NB4 (cell line): ENCODE measurements around the gene FOXJ3.

Source experiments
- DNase-seq: peaks from one replicate; pipeline ENCODE4 v3.0.0; 2010; ENCODE audit warnings: low read depth
- H3K4me3 ChIP-seq: one replicate; pipeline ENCODE4 v1.5.1; 2011; ENCODE audit warnings: mild to moderate bottlenecking, low read depth, low read length, moderate library complexity
- MYC ChIP-seq: IDR thresholded peaks from 2 replicates; pipeline ENCODE4 v1.6.1; 2011; ENCODE audit warnings: low read depth, low read length
- POLR2A ChIP-seq: IDR thresholded peaks from 2 replicates; pipeline ENCODE4 v1.6.1; 2011; ENCODE audit warnings: mild to moderate bottlenecking; ENCODE audit not compliant: insufficient read length; ENCODE audit errors: extremely low read depth
- TF ChIP-seq, protein P1 (sequence below): IDR thresholded peaks from one replicate; pipeline ENCODE4 v1.5.1; 2012; ENCODE audit warnings: low read depth, low read length
- TF ChIP-seq, protein P2 (sequence below): IDR thresholded peaks from 2 replicates; pipeline ENCODE4 v1.6.1; 2011; ENCODE audit warnings: low read depth, low read length

The FOXJ3 gene

DNA sequence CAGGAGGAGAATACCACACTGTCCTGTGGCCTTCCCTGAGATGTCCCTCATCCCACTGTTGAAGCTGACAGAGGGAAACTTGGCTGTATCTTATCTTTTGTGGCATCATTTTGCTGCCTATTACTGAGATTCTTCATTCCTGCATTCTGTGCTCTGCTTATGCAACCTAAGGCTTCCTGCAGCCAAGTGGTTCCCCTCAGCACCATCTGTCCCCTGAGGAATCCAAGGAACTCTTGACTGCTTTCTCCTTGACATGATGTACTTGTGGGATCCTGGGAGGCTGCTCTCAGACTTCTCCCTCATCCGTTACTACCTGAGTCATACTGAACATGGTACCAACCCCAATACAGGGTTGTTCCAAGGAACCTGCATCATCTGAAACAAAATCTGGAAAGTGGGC is 24.4 kb upstream of the FOXJ3 start:
- no peak for DNase-seq
- no peak overlapping the region for H3K4me3 ChIP-seq
- no peak for TF ChIP-seq MYC
- TF ChIP-seq, protein P1, sequence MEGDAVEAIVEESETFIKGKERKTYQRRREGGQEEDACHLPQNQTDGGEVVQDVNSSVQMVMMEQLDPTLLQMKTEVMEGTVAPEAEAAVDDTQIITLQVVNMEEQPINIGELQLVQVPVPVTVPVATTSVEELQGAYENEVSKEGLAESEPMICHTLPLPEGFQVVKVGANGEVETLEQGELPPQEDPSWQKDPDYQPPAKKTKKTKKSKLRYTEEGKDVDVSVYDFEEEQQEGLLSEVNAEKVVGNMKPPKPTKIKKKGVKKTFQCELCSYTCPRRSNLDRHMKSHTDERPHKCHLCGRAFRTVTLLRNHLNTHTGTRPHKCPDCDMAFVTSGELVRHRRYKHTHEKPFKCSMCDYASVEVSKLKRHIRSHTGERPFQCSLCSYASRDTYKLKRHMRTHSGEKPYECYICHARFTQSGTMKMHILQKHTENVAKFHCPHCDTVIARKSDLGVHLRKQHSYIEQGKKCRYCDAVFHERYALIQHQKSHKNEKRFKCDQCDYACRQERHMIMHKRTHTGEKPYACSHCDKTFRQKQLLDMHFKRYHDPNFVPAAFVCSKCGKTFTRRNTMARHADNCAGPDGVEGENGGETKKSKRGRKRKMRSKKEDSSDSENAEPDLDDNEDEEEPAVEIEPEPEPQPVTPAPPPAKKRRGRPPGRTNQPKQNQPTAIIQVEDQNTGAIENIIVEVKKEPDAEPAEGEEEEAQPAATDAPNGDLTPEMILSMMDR, result no peak
- no peak for TF ChIP-seq POLR2A
- TF ChIP-seq, protein P2, sequence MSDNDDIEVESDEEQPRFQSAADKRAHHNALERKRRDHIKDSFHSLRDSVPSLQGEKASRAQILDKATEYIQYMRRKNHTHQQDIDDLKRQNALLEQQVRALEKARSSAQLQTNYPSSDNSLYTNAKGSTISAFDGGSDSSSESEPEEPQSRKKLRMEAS, result no peak

DNA sequence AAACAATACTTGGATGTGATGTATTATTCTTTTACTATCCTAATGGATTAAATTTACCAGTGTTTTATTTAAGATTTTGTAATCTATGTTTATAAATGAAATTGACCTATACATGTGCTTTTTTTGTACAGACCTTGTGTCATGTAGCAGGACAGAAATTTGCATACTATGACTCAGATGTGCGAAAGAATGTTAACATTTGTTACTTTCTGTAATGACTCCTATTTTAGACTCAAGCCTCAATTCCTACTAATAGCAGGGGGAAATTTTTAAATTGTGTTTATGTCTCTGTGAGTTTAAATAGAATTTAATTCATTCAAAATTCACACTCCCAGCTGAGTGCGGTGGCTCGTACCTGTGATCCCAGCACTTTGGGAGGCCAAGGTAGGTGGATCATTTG is 23.8 kb upstream of the FOXJ3 start:
- H3K4me3 ChIP-seq, result no peak overlapping the region
- TF ChIP-seq MYC, result no peak
- TF ChIP-seq, protein P2, result no peak
- TF ChIP-seq, protein P1, result no peak
- TF ChIP-seq POLR2A, result no peak
- no peak for DNase-seq

DNA sequence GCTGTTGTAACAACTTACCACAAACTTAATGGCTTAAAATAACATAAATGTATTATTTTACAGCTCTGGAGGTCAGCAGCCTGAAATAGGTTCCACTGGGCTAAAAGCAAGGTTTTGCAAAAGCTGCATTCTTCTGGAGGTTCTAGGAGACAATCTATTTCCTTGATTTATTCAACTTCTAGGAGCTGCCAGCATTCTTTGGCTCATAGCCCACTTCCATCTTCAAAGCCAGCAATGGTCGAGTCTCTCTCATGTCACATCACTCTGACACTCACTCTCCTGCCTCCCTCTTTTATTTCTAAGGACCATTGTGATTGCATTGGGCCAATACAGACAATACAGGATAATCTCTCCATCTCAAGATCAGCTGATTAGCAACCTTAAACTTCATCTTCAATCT is 15.1 kb upstream of the FOXJ3 start:
- H3K4me3 ChIP-seq, result no peak overlapping the region
- no peak for DNase-seq
- TF ChIP-seq, protein P2, result no peak
- TF ChIP-seq POLR2A (no peak), MYC (no peak)
- TF ChIP-seq, protein P1, result no peak

DNA sequence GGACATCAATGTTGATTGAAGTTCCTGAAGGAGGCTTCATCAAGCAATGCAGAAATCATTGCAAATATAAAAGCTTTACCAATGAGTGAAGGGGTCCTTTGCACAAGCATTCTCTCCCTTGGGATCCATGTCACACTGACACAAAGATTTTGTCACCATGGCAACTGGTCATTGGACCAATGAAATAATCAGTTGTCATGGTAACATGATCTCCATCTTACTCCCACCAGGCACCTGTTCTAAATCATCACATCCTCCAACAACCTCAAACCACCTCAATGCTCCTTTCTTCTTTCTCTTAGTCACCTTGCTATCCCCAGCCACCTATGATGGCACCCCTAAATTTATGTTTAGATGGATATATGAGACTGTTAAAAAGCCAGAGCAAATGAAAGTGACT is 13.5 kb upstream of the FOXJ3 start:
- no peak for DNase-seq
- no peak overlapping the region for H3K4me3 ChIP-seq
- no peak for TF ChIP-seq MYC
- TF ChIP-seq POLR2A, result no peak
- TF ChIP-seq, protein P2, result no peak
- TF ChIP-seq, protein P1, result no peak

DNA sequence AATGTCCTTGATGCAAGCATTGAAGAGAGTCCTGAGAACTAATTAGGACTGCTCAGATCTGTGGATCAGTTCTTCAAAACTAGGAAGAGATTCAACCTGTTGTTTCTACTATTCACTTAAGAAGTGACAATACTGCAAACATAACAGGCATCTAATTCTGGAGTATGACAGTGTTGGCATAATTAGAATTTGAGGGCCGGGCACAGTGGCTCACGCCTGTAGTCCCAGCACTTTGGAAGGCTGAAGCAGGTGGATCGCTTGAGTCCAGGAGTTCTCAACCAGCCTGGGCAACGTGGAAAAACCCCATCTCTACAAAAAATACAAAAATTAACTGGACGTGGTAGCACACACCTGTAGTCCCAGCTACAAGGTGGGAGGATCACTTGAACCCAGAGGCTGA is 8.0 kb upstream of the FOXJ3 start:
- TF ChIP-seq, protein P1, result no peak
- no peak for TF ChIP-seq POLR2A
- TF ChIP-seq MYC, result no peak
- TF ChIP-seq, protein P2, result no peak
- no peak overlapping the region for H3K4me3 ChIP-seq
- no peak for DNase-seq

DNA sequence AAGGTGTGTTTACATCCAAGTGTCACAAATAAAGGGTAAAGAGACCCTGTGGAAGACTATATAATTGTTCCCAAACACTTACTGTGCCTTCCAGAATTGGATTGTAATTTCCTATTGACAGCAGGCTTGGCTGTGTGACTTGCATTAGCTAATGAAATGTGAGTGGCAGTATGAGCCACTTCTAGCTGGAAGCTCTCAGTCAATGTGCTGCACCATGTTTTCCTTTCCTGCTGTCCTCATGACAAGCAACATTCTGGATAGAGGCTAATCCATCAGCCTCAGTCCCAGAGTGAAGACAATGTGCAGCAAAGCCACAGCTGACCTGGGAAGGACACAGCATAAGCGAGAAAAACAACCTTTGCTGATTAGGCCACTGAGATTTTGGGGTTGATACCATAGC is 5.9 kb upstream of the FOXJ3 start:
- TF ChIP-seq POLR2A (no peak), MYC (no peak)
- TF ChIP-seq, protein P1, result no peak
- TF ChIP-seq, protein P2, result no peak
- no peak for DNase-seq
- no peak overlapping the region for H3K4me3 ChIP-seq
